ENCODE measurements around the gene ENDOD1.
"Not testable (repeated sequence)": the region's sequence is repeated elsewhere in the genome, so short reads cannot be mapped to it uniquely, and the experiment has no call there.

ENDOD1 gene

DNA sequence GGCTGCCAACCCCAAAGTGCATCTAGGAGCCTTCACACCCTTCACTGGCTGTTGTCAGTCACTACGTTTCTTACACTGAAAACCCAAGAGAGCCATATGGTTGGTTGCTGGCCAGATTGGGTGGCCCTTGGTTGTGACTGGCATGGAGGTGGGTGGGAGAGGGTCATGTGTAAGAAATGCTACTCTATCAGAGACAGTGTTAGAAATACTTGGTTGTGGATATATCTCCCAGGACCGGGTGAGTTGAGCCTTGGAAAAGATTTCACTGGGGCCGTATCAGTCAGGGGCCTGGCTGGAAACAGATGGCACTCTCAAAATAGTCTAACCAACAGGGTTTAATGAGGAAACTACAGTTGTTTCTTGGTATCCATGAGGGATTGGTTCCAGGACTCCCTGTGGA lies 15.2 kb downstream of the ENDOD1 start:
- no peak for DNase-seq

DNA sequence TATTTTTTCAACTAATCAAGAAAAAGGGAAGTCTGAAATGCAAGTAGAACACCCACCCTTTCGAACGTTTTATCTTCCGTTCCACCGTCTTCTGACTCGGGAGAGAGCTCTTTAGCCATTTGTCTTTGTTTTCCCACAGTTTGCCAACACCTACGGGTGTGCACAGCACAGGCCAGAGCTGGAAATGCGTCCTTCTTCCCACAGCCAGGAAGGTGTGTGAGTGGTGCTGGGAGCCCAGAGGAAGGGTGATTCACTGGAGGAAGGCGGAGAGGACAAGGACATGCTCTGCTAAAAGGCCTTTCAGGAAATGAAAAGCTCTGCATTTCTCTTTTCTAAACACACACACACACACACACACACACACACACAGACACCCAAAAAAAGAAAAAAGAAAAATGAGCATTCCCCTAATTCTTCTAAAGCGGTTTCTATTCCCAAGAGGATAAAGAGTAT lies 18.5 kb downstream of the ENDOD1 start:
- DNase-seq: no peak

DNA sequence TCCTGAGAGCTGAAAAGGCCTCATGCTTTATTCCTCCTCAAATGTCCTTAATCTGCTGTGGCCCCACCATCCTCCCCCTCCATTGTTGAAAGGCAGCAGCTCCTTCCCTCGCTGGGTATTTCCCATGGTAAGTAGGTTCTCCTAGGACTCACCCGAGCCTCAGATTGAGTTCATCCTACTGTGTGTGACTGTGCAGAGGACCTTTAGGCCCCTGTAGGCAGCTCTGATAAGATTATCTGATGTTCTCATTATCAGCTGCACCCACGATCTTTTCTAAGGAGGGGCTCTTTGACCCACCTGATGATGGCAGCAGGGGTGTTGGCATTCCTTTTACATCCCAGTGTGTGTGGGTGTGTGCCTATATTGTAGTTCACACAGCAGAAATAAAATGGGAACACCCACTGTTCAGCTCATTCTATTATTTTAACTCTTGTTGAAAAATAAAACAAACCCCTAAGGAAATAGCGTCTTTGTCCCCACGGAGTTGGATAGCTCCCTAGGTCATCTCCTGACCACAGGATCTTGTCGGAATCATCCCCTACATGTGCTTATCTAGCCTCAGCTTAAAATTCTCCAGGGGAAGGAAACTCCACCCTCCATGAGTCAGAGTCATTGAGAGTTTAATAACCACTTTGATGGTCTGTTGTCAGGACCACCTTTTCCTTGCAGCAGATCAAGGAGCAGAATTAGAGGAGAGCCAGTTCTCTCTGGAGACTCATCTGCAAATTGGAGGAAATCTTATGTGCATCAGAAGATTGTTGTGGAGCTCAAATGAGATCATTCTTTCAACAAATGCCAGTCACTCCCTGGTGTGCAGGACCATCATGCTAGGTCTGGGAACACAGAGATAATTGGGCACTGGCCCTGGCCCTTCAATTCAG lies 19.3 kb downstream of the ENDOD1 start:
- DNase-seq: no peak

DNA sequence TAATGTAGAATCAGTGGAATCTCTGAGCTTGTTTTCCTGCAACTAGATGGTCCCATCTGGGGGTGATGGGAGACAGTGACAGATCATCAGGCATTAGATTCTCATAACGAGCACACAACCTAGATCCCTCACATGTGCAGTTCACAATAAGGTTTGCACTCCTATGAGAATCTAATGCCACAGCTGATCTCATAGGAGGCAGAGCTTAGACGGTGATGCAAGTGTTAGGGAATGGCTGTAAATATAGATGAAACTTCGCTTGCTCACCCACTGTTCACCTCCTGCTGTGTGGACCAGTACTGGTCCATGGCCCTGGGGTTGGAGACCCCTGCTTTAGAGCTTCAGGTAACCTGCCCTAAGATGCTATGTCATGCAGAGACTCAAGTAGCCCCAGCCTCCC lies 21.8 kb downstream of the ENDOD1 start:
- not testable (repeated sequence) for DNase-seq

DNA sequence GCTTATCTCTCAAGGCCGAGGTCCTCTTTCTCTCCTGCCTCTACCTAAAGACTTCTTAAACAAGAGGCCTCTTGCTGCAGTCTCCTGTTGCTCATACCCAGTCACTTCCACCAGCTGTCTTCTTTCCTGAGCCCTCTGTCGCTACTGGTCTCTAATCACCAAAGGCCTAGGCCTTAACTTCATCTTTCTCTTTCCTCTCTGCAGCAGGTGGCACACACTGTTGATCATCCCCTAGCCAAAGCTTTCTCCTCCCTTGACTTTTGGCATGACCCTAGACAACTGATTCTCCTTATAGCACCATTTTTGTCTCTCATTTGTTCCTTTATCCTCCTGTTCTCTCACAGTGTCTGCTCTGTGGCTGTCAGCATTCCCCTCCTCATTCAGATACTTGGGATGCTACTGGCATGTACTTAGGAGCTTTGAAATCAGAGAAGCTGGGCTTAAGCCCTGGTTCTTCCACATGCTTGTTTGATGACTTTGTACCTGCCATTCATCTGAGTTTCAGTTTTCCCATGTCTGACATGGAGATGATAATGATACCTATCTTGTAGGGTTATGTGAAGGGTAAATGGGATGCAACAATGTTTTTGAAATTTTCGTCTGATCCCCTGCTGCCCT lies 22.4 kb downstream of the ENDOD1 start:
- no peak for DNase-seq

DNA sequence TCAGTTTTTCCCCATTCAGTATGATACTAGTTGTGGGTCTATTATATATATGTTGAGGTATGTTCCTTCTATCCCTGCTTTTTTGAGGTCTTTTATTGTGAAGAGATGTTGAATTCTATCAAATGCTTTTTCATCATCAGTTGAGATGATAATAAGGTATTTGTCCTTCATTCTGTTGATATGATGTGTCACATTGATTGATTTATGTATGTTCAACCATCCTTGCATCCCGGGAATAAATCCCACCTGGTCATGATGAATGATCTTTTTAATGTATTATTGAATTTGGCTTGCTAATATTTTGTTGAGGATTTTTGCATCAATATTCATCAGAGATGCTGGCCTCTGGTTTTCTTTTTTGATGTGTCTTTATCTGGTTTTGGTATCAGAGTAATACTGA lies 26.0 kb downstream of the ENDOD1 start:
- DNase-seq: no peak

DNA sequence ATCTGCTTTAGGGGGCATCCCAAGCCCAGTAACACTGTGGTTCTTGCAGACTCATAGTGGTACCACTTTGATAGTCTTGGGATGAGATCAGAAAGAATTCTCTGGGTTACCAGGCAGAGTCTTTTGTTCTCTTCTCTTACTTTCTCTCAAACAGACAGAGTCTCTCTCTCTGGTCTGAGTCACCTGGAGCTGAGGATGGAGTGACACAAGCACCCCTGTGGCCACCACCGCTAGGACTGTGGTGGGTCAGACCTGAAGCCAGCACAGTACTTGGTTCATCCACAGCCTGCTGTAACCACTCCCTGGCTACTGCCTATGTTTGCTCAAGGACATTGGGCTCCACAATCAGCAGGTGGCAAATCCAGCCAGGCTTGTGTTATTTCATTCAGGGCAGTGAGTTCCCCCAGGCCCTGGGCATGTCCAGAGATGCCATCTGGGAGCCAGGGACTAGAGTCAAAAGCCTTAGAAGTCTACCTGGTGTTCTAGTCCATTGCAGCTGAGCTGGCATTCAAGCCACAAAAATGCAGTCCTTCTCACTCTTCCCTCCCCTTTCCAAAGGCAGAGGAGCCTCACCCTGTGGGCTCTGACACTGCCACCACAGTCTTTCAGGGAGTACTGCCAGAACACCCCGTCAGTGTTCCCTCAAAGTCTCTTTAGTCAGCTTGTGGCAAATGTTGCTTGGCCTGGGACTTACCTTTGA lies 29.9 kb downstream of the ENDOD1 start:
- no peak for DNase-seq

DNA sequence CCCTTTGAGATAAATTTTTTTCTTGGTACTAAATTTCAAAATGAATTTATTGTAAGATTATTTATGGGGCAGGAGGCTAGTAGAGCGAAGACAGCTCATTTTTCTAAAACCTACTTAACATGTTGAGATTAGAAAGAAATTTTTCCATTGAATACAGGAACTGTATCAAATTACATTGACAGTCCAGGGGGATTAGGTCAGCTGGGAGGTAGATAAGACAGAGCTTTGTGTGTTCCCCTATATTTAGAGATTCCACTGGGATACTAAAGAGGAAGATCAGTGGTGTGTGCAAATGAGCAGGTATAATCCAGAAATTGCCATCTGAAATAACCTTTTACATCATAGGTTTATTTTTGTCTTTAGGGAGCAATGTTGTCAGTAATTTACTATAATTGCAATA lies 32.1 kb downstream of the ENDOD1 start:
- no peak for DNase-seq

DNA sequence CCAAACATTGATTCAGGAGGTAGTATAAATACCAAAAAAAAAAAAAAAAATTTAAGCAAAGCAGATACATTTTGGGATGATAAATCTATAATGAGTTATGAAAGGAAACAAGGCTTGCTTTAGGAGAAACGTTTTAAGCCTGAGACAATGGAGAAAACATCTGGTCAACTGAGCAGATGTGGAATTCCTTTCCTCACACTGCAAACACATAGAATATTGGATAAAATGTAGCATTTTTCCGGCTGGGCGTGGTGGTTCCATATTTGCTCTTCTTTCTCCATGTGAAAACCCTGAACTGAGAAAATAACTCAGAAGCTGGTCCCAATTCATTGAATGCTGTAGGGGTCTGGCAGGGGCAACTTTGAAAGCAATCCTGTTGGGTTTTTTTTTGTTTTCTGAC lies 33.9 kb downstream of the ENDOD1 start:
- DNase-seq: no peak

DNA sequence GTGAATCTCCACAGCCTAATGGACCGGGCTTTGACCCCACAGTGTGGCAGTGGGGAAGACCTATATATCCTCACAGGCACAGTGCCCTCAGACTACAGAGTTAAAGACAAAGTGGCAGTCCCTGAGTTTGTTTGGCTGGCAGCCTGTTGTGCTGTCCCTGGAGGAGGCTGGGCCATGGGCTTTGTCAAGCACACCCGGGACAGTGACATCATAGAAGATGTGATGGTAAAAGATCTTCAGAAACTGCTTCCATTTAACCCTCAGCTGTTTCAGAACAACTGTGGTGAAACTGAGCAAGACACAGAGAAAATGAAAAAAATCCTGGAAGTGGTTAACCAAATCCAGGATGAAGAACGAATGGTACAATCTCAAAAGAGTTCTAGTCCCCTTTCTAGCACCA lies 39.0 kb downstream of the ENDOD1 start:
- no peak for DNase-seq

DNA sequence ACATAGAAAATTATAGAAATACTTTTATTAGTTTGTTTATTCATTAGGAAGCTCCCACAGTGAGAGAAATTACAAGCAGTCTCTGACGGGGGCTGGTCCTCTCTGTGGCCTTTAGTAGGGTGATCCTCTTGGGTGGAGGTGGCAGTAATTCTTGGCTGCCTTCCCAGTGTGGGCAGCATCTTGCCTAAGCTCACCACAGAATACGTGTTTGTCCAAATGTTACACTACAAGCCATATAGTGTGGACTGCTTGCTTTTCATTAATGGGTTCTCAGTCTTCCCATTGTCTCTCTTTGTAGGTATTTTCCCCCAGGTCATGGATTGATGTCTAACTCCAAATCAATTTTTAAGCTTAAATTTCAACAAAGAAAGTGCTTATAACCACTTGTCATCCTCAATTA lies 43.3 kb downstream of the ENDOD1 start:
- DNase-seq: no peak

DNA sequence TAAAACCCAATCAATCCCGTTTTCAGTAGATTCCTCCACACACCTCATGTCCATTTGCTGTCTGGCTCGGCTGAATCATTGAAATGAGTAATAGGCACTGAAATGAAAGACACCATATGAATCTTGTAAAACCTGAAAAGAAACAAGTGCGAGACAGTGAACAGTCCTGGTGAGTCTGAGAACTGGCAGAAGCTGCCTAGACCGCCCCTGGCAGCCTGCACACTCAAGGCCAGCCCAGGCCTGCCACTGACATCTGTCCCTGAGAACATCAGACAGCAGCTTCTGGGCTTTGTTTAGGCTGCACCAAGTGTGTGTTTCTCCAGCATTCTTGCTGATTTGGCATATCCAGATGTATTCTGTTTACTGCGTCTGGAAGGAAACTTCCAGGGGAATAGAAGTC lies 44.8 kb downstream of the ENDOD1 start:
- DNase-seq: no peak

DNA sequence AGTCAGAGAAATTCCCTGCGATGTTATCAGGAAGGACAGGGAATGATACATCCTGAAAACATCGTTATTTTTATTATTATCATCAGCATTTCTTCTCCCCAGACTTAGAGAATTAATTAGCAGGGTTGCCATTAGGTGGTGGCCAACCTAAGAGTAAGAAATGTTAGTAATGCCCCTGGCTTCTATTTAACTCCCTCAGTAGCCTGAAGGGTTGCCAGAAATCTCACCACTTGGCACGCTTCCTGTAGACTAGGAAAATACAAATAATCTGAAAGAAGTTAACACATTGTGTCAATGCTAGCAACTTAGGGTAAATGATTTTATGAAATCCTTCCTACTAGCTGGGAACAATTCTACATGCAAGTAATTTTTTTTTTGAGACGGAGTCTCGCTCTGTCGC lies 45.5 kb downstream of the ENDOD1 start:
- no peak for DNase-seq

DNA sequence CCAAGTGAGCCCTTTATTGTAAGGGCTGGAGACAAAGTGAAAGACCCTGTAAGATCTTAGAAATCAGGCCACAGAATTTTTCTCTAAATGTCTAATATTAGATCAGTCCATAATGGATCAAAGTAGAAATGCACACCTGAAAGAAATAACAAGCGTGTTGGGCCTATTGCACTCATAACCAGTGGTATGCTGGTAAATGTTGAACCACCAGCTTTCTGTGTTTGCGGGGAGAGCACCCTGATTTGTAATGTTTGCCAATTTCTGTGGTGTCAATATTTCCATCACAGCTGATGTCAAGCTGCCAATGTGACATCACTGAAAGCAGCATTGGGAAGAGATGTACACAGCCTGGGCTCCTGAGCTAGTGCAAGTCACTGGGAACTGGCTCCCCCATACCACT lies 46.2 kb downstream of the ENDOD1 start:
- DNase-seq: no peak

DNA sequence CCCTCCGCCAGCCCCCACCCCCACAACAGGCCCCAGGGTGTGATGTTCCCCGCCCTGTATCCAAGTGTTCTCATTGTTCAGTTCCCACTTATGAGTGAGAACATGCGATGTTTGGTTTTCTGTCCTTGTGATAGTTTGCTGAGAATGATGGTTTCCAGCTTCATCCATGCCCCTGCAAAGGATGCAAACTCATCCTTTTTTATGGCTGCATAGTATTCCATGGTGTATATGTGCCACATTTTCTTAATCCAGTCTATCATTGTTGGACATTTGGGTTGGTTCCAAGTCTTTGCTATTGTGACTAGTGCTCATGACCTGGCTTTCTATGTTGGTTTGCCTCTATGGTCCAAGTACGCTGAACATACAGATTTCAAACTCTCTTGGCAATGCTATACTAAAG lies 47.1 kb downstream of the ENDOD1 start:
- DNase-seq: not testable (repeated sequence)

DNA sequence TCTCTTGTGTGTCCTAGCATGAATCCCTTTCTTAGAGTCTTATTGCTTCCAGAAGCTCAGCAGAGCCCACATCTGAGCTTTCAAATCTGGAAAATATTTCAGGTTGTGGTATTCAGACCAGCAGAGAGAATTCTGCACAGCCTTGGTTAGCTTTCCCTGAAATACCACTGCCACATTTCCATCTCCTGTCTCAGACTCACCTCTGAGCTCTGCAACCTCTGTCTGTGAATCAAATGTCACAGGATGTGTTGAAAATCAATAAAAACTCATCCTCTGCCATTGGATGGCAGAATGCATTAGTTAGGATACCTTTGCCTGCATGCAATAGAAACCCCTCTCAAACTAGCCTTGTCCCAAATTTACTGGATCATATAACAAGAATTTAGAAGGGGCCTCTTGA lies 47.7 kb downstream of the ENDOD1 start:
- no peak for DNase-seq

DNA sequence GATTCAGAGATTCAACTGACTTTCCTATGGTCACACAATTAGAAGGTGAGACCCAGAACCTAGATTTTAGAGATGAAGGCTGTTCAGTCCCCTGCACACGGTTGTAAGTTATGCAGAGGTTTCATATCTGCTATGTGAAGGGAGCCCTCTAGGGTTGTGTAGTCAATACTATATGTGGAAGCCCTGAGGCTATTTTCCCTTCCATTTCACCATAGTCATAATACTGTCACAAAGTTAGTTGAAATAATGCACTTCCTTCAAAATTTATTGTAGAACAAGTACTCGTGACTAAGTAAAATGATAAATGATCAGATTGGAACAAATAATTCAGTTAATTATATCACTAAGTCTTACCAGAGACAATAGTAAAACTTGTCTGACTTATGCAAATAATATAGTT lies 48.8 kb downstream of the ENDOD1 start:
- DNase-seq: no peak

DNA sequence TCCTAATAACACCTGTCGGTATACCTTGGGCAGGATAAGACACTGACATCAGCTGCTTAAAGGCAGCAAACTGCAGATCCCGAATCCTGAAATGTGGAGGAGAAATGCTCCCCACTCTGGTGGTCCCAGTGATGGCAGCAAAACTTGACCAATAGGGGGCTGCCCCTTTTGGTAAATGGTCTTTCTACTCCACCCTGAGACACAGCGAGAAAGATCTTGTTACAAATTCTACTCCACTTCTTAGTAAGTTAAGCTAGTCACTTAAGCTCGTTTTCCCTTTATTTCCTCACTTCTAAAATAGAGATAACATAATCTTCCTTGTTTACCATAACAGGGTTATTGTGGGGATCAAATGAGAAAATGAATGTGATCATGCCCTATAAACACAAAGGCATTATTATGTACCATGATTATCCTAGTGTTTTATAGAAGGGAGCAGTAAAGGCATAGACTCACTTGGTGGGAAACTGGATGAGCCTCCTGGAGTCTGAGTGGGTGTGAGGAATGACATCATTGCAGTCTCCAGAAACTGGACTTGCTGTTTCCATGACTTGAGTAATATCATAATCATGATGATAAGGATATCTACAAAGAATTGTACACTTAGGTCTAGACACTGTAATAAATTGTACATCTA lies 50.9 kb downstream of the ENDOD1 start:
- DNase-seq: no peak

DNA sequence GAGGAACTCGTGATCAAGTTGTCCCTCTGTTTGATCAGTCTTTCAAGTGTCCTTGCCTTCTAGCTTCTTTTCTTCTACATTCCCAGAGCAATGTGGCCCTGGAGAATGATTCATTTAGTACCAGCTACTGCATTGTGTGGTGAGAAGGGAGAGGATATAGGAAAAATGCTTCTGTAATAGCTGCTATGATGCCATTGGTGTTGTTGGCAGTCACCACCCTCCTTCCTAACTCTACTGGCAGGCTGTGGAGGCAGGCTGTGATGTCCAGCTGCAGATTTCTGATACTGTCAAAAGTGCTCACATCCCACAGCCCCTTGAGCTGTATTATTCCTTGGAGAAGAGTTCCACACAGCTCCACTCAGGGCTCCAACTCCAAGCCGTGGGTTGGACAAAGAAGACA lies 52.8 kb downstream of the ENDOD1 start:
- DNase-seq: no peak

DNA sequence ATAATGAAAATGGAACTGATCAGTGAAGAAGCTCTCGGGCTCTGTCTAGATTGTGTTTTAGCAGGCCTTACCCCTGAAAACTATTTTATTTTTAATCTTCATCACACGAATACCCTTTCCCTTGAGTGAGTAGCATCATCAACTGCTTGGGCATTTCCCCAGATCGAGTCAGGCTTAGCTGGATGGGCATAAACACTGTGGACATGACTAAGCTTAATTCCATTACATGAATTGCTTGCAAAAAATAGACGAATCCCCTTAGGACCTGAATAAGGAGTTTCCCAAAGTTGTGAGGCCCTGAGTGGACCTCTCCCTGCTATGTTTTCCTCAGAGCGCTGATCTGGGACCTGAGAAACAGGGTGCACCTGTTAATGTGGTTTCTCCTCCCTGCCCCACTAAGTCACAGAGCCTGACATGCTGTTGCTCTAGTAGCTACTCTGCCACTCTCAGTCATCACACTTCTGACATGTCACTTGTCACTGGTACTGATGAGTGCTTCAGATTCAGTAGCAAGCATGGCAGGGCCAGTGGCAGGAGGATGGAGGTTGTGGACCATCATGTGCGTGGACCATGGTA lies 53.5 kb downstream of the ENDOD1 start:
- no peak for DNase-seq

DNA sequence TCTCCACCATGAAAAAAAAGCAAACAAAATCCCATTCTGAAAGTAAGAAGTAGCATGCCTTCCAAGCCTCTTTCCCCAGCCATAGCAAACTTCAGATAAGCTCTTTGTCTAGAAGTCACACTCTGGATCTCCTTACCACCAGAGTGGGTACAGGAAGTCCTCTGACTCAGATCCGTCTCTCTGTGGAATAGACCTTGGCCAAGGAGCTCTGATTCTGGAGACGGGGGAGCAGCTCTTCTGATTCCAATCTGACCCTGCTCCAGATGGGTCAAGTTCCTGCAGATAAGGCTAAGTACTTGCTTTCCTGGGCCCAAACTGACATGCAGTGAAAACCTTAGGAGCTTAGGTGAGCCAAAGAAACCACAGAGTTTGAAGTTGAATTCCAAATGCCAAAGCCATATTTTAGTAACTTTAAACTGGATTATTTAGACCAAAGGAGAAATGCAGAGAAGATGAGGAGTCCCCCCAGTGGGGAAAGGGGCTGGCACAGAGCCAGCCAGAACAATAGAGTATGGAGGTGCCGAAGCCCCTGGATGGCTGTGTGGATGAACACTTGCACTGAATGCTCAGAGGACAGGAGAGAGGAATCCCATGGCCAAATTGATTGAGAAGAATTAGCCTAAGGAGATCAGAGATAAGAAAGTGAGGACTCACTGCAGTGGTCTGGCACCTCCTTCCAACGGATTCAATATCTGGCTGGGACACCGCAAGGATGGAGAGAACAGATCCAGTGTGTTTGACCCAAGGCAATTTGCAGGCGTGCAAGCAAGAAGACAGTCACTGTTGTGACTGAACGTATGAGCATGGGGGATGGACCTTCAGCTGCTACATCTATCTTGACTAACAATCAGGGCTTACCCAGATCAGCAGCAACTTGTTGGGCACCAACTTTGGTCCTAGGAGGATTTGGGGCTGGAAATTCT lies 54.9 kb downstream of the ENDOD1 start:
- no peak for DNase-seq
